Myocyte (in vitro differentiated cells): ENCODE results near the gene LRRTM2. TPM values are rescaled to one million over a fixed set of nuclear protein-coding genes. Genes with fewer than 3 reads are reported as not detected.

Experiments used
- DNase-seq: peaks from one replicate; pipeline ENCODE4 v3.0.0-alpha.2; 2012; ENCODE audit warnings: low read depth
- total RNA-seq: library from RNA; depleted of rRNA; stranded (reverse); fragments of >200 nt; gene quantifications from 2 replicates; pipeline ENCODE4 v1.2.3, GENCODE V29; 2014

Gene LRRTM2
- total RNA-seq, 1 donor from 2014 or later: not detected

DNA sequence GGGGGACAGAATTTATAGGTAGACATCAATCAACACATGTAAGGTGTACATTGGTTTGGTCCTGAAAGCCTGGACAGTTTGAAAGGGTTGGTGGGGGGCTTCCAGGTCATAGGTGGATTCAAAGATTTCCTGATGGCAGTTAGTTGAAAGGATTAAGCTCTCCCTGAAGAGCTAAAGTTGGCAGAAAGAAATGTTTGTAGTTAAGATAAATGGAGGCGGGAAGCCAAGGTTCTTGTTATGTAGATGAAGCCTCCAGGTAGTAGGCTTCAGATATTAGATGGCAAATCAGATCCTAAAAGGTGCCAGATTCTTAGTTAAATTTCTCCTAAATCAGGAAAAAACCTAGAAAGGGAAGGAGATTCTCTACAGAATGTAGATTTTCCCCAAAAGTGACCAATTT, 9.0 kb upstream of the LRRTM2 start:
- DNase-seq: no peak

DNA sequence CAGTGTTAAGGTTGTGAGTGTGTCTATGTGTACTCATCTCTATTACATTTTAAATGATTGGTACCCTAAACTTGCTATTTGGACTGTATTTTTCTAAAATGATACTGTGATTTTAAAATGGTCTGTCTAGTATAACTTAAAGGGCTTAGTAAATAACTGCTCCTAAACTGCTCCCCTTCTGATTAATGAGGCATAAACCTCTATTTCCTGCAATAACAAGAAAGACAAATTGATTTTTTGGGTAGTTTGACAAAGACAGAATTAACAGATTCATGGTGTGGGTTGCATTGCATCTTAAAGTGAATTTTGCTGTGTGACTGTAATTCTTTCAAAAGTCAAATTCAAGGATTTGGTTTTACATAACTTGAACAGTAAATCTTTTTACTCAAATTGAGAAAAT, 8.1 kb upstream of the LRRTM2 start:
- no peak for DNase-seq

DNA sequence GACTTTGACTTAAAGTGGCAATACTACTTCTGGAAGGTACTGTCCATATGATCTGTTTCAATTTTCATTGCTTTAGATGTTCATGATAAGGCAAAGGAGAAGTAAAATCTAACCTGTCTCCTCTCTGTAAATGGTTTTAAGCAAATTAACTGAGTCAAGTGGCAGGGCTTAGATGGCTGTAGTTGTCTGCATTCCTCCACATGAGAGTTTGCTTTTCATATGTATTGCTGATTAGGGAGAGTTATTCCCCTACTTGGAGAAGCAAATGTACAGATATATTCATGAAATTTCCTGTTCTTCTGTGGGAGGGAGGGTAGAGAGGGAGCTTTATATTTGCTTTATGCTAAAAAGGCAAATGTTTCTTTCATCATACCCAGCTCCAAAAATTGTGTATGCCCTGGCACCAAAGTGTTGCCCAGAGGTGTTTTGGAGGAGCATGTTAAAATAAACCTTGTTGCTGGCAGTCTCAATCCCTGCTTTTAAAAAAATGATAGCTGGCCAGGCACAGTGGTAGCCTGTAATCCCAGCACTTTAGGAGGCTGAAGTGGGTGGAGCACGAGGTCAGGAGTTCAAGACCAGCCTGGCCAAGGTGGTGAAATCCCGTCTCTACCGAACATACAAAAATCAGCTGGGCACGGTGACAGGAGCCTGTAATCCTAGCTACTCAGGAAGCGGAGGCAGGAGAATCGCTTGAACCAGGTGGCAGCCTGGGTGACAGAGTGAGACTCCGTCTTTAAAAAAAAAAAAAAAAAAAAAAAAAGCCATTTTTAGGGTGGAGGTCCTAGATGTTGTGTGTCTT, 3.5 kb upstream of the LRRTM2 start:
- no peak for DNase-seq

DNA sequence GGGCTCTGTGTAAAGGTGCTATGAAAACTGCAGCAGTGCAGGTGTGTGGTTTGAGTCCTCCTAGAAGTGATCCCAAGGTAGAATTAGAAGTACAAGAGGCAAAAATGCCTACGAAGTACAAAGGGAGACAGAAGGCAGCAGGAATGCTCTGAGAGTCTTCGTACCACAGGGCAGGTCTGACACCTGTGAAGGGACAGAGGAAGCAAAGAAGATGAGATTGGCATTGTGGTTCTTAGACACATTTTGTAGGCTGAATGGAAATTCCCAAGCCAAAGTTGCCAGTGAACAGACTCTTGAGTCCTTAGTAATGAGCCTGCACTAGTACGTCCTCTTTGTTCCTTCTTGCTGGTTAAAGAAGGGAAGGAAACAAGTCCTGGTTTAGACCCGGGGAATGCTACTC, 1.7 kb upstream of the LRRTM2 start:
- DNase-seq: no peak

DNA sequence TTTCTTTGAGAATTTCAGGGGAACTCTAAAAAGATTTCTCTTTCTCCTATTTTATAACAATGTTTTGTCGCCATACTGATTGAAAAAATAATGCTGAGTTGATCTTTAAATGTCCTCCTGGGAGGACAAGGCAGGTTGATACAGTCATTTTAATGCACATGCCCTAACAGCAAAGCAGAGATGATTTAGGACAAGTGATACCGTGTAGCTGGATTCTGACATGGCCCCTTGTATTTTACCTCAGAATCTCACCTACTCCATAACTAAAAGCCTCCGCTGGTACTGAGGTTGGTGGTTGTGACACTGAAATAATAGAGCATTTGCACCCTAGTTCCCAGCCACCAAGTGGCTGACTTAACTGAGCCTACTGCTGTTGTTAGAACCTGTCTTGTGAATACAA, 811 bp upstream of the LRRTM2 start:
- no peak for DNase-seq

DNA sequence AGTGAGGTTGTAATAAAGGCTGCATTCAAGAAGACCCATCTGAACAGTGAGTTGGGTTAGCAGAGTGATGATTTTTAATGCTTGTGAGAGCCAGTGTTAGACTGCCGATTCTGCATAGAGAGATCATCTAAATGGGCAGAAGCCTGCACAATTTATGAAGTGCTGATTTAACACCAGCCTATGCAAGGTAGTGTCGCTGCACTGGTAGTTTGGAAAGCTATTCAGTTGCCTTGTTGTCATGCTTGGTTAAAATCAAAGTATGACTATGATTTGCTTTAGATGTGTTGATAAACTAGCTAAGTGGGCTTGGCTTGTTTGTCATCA, 379 bp upstream of the LRRTM2 start:
- DNase-seq: no peak

DNA sequence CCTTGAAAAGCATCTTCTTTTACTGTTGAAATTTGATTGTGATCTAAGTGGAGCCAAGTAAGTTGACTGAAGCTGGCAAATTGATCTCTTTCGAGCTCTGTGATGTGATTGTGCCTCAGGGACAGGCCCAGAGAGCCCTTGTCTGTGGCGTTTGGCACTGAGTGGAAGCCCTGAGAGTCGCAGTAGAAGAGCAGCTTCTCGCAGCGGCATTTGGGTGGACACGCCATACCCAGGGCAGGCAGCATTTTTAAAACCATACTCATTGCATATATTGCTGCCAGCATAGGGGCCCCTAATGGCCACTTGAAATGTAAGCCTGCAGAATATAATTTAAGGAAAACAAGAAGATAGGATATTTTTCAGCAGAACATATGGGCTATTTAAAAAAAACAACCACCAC, 894 bp downstream of the LRRTM2 start:
- DNase-seq: no peak

DNA sequence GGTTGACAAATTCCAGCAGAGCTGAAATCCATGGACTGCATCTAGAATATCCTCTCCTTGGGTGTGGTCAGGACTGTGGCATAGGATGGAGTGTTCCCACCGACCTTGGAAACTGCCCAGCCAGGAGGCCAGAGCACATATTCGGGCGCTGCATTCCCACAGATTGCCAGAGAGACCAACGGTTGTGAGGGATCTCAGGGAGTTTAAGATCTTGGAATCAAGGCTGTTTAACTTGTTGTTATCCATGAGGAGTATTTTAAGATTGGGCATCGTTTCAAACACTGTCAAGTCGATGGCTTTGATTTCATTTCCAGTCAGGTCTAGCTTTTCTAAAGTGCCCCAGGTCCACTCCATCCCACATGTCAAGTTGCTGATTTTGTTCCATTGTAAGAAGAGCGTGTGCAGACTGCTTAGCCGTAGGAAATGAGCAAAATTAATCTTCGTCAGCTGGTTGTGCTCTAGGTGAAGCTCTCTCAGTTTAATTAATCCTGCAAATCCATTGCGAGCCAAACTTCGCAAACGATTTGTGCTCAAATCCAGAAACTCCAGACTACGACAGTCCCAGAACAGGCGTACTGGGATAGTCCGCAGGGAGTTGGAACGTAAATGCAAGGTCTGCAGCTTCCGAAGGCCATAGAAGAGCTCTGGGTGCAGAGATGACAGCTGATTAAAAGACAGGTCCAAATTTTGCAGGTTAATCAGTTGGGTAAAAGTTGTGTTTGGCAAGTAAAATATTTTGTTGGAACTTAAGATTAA, 1.5 kb downstream of the LRRTM2 start:
- DNase-seq: peak; percentile 18

DNA sequence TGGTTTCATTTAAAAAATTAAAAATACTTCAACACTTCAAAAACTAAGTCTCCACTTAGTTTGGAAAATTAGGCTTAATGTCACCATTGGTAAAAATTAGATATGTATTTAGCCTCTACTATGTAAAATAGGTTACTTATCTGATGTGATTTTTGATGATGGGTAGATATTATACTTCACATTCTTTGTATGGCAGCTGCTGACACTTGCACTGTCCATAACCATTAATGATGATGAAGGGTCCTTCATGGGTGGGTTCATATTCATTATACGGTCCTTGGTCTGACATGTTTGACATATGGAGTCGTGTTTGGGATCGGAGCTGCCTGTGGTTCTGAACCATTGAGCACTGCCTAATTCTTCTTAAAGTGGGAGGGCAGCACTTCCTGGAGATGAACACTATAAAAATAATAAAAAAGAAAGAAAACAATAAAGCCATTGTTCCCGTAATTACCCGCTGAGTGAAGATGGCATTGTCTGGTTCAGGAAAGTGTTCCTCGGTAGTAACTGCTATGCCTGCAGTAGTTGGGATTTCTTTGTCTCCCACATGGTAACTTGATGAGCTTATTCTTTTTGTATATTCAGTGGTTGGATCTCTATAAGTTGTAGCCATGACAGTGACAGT, 2.2 kb downstream of the LRRTM2 start:
- no peak for DNase-seq

DNA sequence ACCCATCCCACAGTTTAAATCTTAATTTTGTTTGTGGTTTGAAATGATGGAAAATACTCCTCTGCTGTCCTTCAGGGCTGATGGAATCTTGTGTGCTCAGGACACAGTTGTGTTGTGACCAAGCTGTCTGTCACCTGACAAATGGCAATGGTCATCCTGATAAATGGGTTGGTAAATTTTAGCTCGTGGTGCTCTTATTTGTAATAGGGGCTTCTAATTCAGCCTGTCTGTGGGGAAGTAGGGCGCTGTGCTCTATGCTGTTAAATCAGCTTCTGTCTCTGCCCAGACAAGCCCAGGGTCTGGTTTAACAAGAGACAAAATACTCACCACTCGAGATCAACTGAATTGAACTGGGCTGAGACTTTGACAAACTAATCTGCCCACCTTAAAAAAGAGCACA, 4.5 kb downstream of the LRRTM2 start:
- peak; percentile 33 for DNase-seq

DNA sequence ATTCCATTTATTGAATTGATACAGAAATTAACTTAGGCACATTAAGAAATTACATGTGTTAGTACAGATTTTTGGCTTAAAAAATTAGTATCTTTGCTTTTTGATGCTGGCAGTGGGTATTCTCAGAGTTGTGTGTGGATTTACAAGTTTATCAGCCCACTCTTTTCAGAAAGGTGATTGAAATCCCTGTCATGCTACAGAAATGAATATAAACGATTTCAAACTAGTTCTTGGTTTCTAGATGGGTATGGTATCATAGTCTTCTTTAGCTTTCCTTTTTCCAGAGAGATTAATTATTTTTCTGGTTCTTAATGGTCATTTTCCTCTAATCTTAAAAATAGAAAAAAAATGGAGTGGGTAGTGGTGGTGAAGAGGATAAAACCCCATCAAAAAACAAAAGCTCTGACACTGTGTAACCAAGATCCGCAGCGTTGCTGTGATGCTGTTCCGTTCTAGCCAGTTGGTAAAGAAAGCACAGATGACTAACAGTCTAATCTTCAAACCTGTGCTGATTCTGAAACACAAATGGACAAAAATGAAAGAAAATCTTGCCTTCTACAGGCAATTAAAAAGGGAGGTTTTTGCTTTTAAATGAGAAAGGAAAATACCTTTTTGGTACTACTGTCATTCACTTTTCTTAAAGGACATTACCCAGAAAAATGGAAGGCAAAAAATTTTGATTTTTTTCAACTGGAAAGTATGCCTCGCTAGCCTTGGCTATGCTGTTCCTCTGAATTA, 5.2 kb downstream of the LRRTM2 start:
- DNase-seq: peak; percentile 41

DNA sequence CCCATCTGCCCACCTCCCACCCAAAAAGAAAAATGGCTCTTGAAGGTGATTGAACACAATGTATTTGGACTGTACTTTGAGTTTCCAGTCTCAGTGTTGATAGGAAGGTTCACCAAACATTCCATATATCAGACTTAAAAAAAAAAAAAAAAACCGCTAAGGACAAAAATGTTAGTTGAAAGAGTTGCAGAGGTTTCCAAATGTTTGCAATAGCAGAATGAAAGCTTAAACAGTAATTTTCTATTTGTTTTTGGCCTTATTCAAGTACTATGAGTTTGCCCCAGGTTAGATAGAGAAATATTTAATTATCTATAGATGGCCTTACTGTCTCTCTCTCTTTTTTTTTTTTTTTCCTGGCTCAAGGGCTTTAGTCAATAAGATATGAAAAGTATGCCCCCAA, 6.1 kb downstream of the LRRTM2 start:
- no peak for DNase-seq

DNA sequence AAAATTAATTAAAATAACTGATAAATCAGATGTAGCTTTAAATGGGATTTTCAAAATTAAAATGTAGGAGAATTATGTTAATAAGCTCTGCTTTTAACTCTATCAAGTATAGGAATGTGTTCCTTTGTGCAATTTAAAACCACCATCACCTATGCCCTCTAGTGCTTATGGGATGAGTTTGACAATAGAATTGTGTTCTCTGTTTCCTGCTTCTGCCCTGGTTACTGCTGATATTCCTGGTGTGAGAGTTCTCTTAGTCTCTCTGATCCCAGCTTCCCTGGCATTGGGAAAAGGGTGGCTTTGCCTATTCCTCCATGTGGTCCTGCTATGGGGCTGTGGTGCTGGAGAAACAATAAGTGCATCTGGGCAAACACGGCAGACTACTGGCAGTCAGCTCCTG, 8.1 kb downstream of the LRRTM2 start:
- DNase-seq: no peak

DNA sequence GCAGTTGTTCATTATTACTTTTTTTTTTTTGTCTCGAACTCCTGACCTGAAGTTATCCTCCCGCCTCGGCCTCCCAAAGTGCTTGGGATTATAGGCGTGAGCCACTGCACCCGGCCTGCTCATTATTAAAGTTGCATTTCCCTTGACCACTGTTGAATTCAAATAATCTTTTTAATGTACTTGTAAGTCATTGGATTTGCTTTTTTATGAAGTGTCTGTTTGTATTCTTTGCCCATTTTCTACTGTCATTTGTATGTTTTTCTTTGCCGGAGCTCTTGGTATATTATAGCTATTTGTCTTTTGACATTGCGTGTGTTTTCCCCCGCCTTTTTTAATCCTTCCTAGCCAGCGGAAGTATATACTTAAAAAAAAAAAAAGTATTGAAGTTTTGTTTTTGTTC, 22.0 kb downstream of the LRRTM2 start:
- no peak for DNase-seq

DNA sequence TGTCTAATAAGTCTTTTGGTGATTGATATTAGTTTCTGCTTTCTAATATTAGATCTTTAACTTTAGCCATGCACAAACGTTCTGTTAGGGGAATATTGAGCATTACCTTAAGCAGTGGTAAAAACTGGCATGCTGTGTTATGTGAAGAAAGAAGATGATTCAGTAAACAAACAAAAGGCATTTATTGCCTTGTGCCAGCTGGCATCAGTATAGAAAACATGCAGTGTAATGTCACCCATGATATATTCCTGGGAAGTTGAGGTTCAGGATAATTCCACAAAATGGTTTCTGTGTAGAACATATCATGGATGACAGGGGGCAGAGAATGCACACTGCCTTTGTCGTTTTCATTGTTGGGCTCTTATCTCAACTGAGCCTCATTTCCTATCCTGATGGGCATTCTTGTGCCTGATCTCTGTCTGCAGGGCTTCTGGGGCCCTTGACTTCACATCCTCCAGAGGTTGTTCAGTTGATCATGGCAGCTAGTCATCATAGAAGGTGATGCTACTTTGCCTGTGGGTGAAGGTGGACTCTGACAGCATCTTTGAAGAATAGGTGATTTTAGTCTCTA, 24.2 kb downstream of the LRRTM2 start:
- no peak for DNase-seq

DNA sequence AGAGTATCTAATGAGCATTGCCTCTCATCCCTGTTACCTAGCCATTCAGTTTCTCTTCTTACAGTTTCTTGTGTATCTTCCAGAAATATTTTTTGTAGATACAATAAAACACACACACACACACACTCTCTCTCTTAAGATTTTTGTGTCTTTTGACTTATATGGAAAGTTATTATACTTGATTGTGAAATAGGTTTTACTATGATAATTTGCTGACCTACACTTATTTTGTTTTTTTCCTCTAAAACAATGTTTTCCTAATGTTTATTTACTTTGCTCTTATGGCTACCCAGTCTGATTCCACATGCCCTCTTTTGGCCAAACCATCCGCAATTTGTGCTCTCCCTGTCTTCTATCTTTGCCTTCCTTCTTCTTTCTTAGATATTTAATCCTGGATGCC, 25.3 kb downstream of the LRRTM2 start:
- DNase-seq: no peak

DNA sequence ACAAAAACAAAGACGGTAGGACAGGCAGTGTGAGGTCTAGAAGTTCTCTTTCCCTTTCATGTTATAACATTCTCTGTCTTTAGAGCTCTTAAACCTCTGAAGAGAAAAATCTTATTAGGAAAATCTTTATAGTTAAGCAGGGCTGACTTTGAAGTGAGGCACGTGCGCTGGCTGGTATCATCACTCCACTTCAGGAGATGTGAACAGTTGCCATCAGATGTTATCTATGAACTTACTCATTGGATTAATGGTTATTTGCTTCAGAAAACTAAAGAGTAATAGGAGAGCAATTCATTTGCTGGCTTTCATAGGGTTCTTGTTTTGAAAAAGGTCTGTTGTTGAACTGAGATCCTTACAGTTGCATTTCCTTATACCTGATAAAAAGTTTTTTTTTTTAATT, 25.7 kb downstream of the LRRTM2 start:
- DNase-seq: no peak

DNA sequence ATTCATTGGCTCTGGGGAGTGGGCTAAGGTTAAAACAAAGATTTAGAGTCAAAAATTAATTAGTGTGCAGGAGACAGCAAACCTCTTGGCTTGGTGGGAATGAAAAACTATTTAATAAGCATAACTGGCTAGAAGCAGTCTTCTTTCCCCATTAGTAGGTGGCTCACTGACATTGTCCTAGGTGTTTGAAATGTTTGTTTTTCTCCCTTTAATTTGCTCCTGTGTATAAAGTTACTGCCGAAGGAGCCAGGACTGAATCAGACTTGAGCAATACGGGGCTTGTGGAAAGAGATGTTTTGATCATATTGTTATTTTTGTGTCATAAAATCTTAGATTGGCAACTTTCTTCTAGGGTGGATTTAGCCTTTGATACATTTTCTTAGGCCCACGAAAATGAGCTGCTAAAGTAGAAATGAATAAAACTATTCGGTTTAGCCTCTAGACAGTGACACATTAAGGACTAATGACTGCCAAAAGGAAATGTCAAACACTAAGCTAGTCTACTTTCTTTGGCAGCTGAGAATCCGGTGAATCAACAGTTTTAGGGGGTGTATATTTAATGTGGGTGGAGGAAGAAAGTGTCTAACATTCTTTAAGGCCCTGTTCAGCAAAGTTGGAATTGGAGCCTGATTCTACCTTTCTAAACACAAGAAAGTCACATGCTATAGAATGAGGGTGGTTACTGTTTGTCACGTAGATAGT, 30.2 kb downstream of the LRRTM2 start:
- DNase-seq: peak; percentile 76

DNA sequence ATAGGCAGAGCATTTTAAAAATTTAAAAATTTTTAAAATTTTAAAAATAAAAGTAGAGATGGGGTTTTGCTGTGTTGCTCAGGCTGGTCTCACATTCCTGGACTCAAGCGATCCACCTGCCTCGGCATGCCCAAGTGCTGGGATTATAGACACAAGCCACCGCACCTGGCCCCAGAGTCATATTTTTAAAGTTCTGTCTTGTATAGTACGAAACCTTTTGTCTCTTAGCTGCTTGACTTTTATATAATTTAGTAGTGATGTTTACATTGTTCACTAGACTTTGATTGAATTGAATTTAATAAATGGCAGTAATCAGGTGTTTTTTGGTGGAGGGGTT, 31.0 kb downstream of the LRRTM2 start:
- no peak for DNase-seq

DNA sequence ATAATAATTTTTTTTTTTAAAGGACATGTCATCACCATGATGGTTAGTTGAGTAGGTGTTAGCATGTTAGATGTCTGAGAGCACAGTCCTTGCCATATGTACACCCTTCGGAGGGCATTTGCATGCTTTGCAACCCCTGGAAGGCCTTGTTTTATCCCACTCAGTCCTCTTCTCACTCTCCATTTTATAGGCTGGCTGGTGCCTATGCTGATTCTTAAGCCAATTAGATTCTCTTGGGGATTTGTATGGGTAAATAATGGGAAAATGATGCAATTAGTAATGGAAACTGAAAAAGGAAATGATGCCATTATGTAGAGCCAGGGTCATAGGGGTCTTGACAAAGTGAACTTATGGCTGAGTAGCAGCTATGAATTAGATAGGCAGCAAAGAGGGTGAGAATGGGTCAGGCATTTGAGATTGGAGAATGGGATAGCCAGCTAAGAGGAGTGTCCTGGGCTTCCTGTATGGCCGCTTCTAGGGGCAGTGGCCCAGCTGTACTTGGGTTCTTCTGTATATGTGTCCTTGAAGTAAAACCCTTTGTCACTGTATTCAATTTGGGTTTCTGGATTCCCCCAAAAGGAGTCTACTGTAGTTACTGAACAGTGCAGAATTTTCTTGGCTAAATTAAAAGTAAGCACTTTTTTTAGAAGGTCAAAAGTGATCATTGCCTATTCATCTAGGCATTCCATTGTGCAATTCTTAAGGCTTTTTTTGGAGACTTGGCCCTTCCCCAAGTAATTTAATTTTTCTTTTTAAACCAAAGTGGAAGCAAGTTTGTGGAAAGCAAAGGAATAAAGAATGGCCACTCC, 31.6 kb downstream of the LRRTM2 start:
- DNase-seq: no peak
